ENCODE results near the gene IKBKG. TPM values are rescaled to one million over a fixed set of nuclear protein-coding genes. Genes with fewer than 3 reads are reported as not detected.

Gene IKBKG
- total and polyA plus RNA-seq, 2 of the 13 experiments (the other 11 are each of a cell fraction or from before 2014, with no cell fraction given), result 30.6 to 44.3 TPM

- TF ChIP-seq TFAP4 (IDR thresholded peaks at IDR 0.05; ENCODE audit: borderline replicate concordance, low read depth) (peak; percentile 95), ZBTB43 (CRISPR knock-in tag; conservative IDR thresholded peaks at IDR 0.05) (no peak), MIER2 (CRISPR knock-in tag; IDR thresholded peaks at IDR 0.05) (no peak), ZNF263 (CRISPR knock-in tag; IDR thresholded peaks at IDR 0.05) (no peak), ZNF569 (CRISPR knock-in tag; IDR thresholded peaks at IDR 0.05; ENCODE audit: borderline replicate concordance) (no peak), EHMT2 (IDR thresholded peaks at IDR 0.05; ENCODE audit: borderline replicate concordance, low read depth, low read length) (no peak), ARNTL (CRISPR knock-in tag; IDR thresholded peaks at IDR 0.05) (no peak), HBP1 (CRISPR knock-in tag; IDR thresholded peaks at IDR 0.05; ENCODE audit: low read depth) (no peak), ZNF235 (CRISPR knock-in tag; IDR thresholded peaks at IDR 0.05; ENCODE audit: borderline replicate concordance) (no peak), HNRNPL (IDR thresholded peaks at IDR 0.05; ENCODE audit: low read depth, low read length) (peak; percentile 78; the same call in 1 of the 2 replicates), PHF20 (CRISPR knock-in tag; IDR thresholded peaks at IDR 0.05) (no peak), EP300 (IDR thresholded peaks at IDR 0.05; ENCODE audit: low read depth in 2 of 2, low read length in 2 of 2) (peak in 1 of 2 experiments; percentile 12; a peak in 1 of 4 replicates), EP300 (CRISPR knock-in tag; IDR thresholded peaks at IDR 0.05; ENCODE audit: borderline replicate concordance) (no peak), ZFAT (CRISPR knock-in tag; conservative IDR thresholded peaks at IDR 0.05) (no peak), MXD4 (CRISPR knock-in tag; IDR thresholded peaks at IDR 0.05) (no peak), SALL1 (CRISPR knock-in tag; IDR thresholded peaks at IDR 0.05) (peak; percentile 65), ZSCAN9 (CRISPR knock-in tag; IDR thresholded peaks at IDR 0.05; ENCODE audit: borderline replicate concordance) (no peak), CEBPG (CRISPR knock-in tag; IDR thresholded peaks at IDR 0.05) (no peak), MXI1 (IDR thresholded peaks at IDR 0.05; ENCODE audit: borderline replicate concordance, low read depth, low read length) (peak; percentile 46; the same call in 1 of the 3 replicates), PPARG (CRISPR knock-in tag; conservative IDR thresholded peaks at IDR 0.05) (peak; percentile 55; the same call in 1 of the 2 replicates), ZNF343 (CRISPR knock-in tag; IDR thresholded peaks at IDR 0.05) (no peak), ZNF484 (CRISPR knock-in tag; IDR thresholded peaks at IDR 0.05; ENCODE audit: borderline replicate concordance, low read depth) (no peak), CC2D1A (CRISPR knock-in tag; IDR thresholded peaks at IDR 0.05) (no peak), HOXA9 (CRISPR knock-in tag; IDR thresholded peaks at IDR 0.05; ENCODE audit: borderline replicate concordance) (no peak)
- TF ChIP-seq, protein P1, sequence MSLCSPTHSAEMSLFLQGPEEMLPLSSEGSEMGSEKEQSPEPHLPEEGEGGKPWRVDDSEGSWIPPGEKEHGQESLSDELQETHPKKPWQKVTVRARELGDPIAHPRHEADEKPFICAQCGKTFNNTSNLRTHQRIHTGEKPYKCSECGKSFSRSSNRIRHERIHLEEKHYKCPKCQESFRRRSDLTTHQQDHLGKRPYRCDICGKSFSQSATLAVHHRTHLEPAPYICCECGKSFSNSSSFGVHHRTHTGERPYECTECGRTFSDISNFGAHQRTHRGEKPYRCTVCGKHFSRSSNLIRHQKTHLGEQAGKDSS (CRISPR knock-in tag; IDR thresholded peaks at IDR 0.05; ENCODE audit: borderline replicate concordance, low read depth), result peak; percentile 49; the same call in 1 of the 2 replicates
Observed at GRCh38 chrX:154517101-154517781, 30.2 kb upstream of the IKBKG start (continued).
